Effector memory CD8-positive, alpha-beta T cell (primary cell): ENCODE measurements around the gene AS3MT.
"Not testable (repeated sequence)": the region's sequence is repeated elsewhere in the genome, so short reads cannot be mapped to it uniquely, and the experiment has no call there.

ENCODE experiments used
- ATAC-seq: fragments of 150-1000 bp; cut with Tn5 transposase; replicated peaks from 2 replicates; pipeline ENCODE4 v1.10.0; 2021; ENCODE audit warnings: mild to moderate bottlenecking, moderate library complexity
- DNase-seq, 3 experiments: peaks; one replicate each; pipeline ENCODE4 v3.0.0; 2021
- H3K27ac Mint-ChIP-seq, 2 donors: one replicate each; pipeline ENCODE4 v1.8.0; 2022; ENCODE audit warnings: mild to moderate bottlenecking in 2 of 2, mixed read lengths in 2 of 2, moderate library complexity in 2 of 2
- H3K27me3 Mint-ChIP-seq, 2 donors: one replicate each; pipeline ENCODE4 v1.8.0; 2022; ENCODE audit warnings: mixed read lengths in 2 of 2
- H3K36me3 Mint-ChIP-seq: one replicate; pipeline ENCODE4 v1.8.0; 2022; ENCODE audit warnings: mild to moderate bottlenecking, moderate library complexity, mixed read lengths; ENCODE audit not compliant: insufficient read depth
- H3K4me1 Mint-ChIP-seq, 2 donors: one replicate each; pipeline ENCODE4 v1.8.0; 2022; ENCODE audit warnings: low read depth in 2 of 2, mixed read lengths in 2 of 2
- H3K4me3 Mint-ChIP-seq, 2 donors: one replicate each; pipeline ENCODE4 v1.8.0; 2022; ENCODE audit warnings: mild to moderate bottlenecking in 2 of 2, mixed read lengths in 2 of 2, moderate library complexity in 2 of 2
- H3K9me3 Mint-ChIP-seq, 2 donors: one replicate each; pipeline ENCODE4 v1.8.0; 2022; ENCODE audit warnings: mixed read lengths in 2 of 2

Gene AS3MT

GRCh38 chr10:102917962-102918816 is 48.9 kb downstream of the AS3MT start, which contains the start of gene CNNM2:
Gene CNNM2, plus strand, starts transcription at chr10:102918294. Its CDS starts 187 bp downstream, at chr10:102918481.
- Mint-ChIP-seq H3K4me3 (peak within 1 kb of the TSS; percentile 94 to 96), H3K9me3 (no peaks in the 10 kb centered on the region), H3K4me1 (peaks cover 31 to 39% of the 10 kb centered on the region in 2 donors), H3K27me3 (peaks cover 9 to 16% of the 10 kb centered on the region in 2 donors), H3K36me3 (peaks cover 14% of the 10 kb centered on the region), H3K27ac (peak within 1 kb of the TSS; percentile 93 to 95)
- ATAC-seq (peak; percentile 86), DNase-seq (peak; percentile 98 to 99 (median 99))

DNA sequence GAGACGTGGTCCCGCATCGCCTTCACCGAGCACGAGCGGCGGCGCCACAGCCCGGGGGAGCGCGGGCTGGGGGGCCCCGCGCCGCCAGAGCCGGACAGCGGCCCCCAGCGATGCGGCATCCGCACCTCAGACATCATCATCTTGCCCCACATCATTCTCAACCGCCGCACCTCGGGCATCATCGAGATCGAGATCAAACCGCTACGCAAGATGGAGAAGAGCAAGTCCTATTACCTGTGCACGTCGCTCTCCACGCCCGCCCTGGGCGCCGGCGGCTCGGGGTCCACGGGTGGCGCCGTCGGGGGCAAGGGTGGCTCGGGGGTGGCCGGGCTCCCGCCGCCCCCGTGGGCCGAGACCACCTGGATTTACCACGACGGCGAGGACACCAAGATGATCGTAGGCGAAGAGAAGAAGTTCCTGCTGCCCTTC is 49.6 kb downstream of the AS3MT start:
- ATAC-seq (no peak), DNase-seq (peak; percentile 11 to 25 (median 17))
- Mint-ChIP-seq H3K4me1 (peaks cover 35 to 45% of the 10 kb centered on the region in 2 donors), H3K27me3 (peaks cover 9 to 10% of the 10 kb centered on the region in 2 donors), H3K27ac (peak overlapping the region; percentile 93 to 95), H3K36me3 (peaks cover 14% of the 10 kb centered on the region), H3K4me3 (peak overlapping the region; percentile 94 to 96), H3K9me3 (no peaks in the 10 kb centered on the region)

- peak overlapping the region; percentile 94 to 96 for H3K4me3 Mint-ChIP-seq
- ATAC-seq (no peak), DNase-seq (peak in 1 of 3 experiments; percentile 5)
- H3K27ac Mint-ChIP-seq: peak overlapping the region; percentile 32 to 95
- peaks cover 35 to 47% of the 10 kb centered on the region in 2 donors for H3K4me1 Mint-ChIP-seq
- peaks cover 6 to 9% of the 10 kb centered on the region in 2 donors for H3K27me3 Mint-ChIP-seq
- H3K36me3 Mint-ChIP-seq: peaks cover 14% of the 10 kb centered on the region
- no peaks in the 10 kb centered on the region for H3K9me3 Mint-ChIP-seq
Observed at GRCh38 chr10:102919246-102919959, 50.1 kb downstream of the AS3MT start.

GRCh38 chr10:102919992-102920739 is 50.9 kb downstream of the AS3MT start:
- Mint-ChIP-seq H3K9me3 (no peaks in the 10 kb centered on the region), H3K4me1 (peaks cover 35 to 47% of the 10 kb centered on the region in 2 donors), H3K27ac (peak overlapping the region in 1 of 2 donors; percentile 32), H3K27me3 (peaks cover 4 to 6% of the 10 kb centered on the region in 2 donors), H3K36me3 (peaks cover 14% of the 10 kb centered on the region), H3K4me3 (peak overlapping the region; percentile 94 to 96)
- ATAC-seq (no peak), DNase-seq (no peak)

DNA sequence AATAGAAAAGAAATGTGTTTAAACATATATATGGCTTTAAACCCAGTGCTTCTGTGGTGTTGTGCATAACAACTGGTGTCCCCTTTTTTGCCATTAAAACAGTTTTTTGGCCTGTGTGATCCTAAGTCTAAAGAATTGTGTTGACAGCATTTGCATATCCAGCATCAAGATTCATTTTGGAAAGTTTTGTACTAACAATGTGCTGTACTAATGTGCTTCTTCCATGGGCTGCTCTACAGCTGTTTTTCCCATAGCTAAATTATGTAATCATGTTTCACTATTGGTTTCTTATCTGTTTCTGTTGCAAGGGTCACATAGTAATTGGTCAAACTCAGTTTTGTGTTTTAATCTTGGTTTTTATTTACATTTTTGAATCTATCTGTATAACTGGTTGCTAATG is 54.3 kb downstream of the AS3MT start:
- no peak overlapping the region for H3K4me3 Mint-ChIP-seq
- H3K27me3 Mint-ChIP-seq: no peaks in the 10 kb centered on the region
- H3K4me1 Mint-ChIP-seq: peaks cover 29 to 46% of the 10 kb centered on the region in 2 donors
- H3K9me3 Mint-ChIP-seq: no peaks in the 10 kb centered on the region
- peak overlapping the region in 1 of 2 donors; percentile 33 for H3K27ac Mint-ChIP-seq
- ATAC-seq: no peak
- H3K36me3 Mint-ChIP-seq: peaks cover 8% of the 10 kb centered on the region
- DNase-seq: no peak

- ATAC-seq (no peak), DNase-seq (no peak)
- Mint-ChIP-seq H3K27me3 (no peaks in the 10 kb centered on the region), H3K4me1 (peaks cover 11 to 22% of the 10 kb centered on the region in 2 donors), H3K9me3 (no peaks in the 10 kb centered on the region), H3K4me3 (no peak overlapping the region), H3K36me3 (no peaks in the 10 kb centered on the region), H3K27ac (no peak overlapping the region)
Observed at GRCh38 chr10:102926842-102927241, 57.6 kb downstream of the AS3MT start.

DNA sequence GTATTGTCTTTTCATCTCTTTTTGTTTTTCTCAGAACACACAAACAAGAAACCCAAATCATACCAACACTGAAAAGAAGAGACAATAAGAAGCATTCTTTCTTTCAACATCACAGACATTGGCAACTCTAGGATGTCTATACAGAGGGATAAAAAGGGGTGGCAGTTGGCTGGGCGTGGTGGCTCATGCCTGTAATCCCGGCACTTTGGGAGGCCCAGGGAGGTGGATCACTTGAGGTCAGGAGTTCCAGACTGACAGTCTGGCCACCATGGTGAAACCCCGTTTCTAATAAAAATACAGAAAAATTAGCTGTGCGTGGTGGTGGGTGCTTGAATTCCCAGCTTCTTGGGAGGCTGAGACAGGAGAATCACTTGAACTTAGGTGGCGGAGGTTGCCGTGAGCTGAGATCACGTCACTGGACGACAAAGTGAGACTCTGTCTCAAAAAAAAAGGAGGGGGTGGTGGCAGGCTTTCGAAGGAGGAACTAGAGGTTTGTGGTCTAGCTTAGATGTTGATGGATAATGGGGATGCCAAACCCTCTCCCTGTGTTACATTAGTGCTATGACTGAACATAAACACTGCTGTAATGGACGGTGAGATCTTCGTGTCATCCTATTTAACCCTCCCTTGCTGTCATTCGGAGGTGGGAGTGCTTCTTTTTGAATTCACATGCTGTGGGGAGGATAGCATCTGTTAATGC is 58.2 kb downstream of the AS3MT start:
- H3K4me3 Mint-ChIP-seq: no peak overlapping the region
- peaks cover 9 to 18% of the 10 kb centered on the region in 2 donors for H3K4me1 Mint-ChIP-seq
- no peak for DNase-seq
- H3K27ac Mint-ChIP-seq: no peak overlapping the region
- H3K36me3 Mint-ChIP-seq: no peaks in the 10 kb centered on the region
- no peaks in the 10 kb centered on the region for H3K27me3 Mint-ChIP-seq
- H3K9me3 Mint-ChIP-seq: no peaks in the 10 kb centered on the region
- ATAC-seq: no peak

DNA sequence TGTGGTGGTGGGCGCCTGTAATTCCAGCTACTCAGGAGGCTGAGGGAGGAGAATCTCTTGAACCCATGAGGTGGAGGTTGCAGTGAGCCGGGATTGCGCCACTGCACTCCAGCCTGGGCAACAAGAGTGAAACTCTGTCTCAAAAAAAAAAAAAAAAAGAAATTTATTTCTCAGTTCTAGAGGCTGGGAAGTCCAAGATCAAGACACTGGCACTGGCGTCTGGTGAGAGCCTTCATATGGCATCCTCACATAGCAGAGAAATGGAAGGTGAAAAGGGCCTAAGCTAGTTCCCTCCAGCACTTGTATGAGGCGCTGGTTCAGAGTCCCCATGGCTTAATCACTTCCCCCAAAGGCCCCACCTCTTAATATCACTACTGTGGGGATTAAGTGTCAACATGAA is 59.2 kb downstream of the AS3MT start:
- H3K4me3 Mint-ChIP-seq, ATAC-seq, H3K27me3 Mint-ChIP-seq, H3K36me3 Mint-ChIP-seq, H3K27ac Mint-ChIP-seq, H3K9me3 Mint-ChIP-seq, DNase-seq: not testable (repeated sequence)
- H3K4me1 Mint-ChIP-seq: peaks cover 5 to 11% of the 10 kb centered on the region in 2 donors

DNA sequence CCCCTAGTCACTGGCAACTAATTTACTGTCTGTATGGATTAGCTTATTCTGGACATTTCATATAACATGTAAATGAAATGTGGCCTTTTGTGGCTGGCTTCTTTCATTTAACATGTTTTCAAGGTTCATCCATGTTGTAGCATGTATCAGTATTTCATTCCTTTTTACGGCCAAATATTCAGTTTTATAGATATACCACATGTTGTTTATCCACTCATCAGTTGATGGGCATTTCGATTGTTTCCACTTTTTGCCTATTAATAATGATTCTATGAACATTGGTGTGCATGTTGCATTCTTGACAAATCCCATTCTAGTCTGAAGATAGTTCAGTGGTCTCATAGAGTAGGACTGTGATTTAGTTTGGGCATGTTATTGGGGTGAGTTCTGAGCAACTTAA is 61.5 kb downstream of the AS3MT start:
- Mint-ChIP-seq H3K36me3 (peaks cover 3% of the 10 kb centered on the region), H3K9me3 (no peaks in the 10 kb centered on the region), H3K4me3 (no peak overlapping the region), H3K4me1 (peaks cover 3 to 5% of the 10 kb centered on the region in 2 donors), H3K27me3 (no peaks in the 10 kb centered on the region), H3K27ac (no peak overlapping the region)
- no peak for ATAC-seq
- DNase-seq: no peak

- peaks cover 3% of the 10 kb centered on the region for H3K36me3 Mint-ChIP-seq
- no peak overlapping the region for H3K4me3 Mint-ChIP-seq
- ATAC-seq: no peak
Observed at GRCh38 chr10:102931643-102932042, 62.4 kb downstream of the AS3MT start.

GRCh38 chr10:102935505-102935904 is 66.2 kb downstream of the AS3MT start:
- H3K9me3 Mint-ChIP-seq: no peaks in the 10 kb centered on the region
- no peak for DNase-seq
- H3K27ac Mint-ChIP-seq: no peak overlapping the region
- ATAC-seq: no peak
- H3K27me3 Mint-ChIP-seq: no peaks in the 10 kb centered on the region
- H3K4me3 Mint-ChIP-seq: no peak overlapping the region
- H3K36me3 Mint-ChIP-seq: peaks cover 3% of the 10 kb centered on the region
- H3K4me1 Mint-ChIP-seq: peaks cover 4 to 10% of the 10 kb centered on the region in 2 donors

More at GRCh38 chr10:102931643-102932042, 62.4 kb downstream of the AS3MT start:
- H3K27ac Mint-ChIP-seq: no peak overlapping the region
- H3K9me3 Mint-ChIP-seq: no peaks in the 10 kb centered on the region
- H3K4me1 Mint-ChIP-seq: peaks cover 6 to 15% of the 10 kb centered on the region in 2 donors
- H3K27me3 Mint-ChIP-seq: no peaks in the 10 kb centered on the region
- DNase-seq: no peak

DNA sequence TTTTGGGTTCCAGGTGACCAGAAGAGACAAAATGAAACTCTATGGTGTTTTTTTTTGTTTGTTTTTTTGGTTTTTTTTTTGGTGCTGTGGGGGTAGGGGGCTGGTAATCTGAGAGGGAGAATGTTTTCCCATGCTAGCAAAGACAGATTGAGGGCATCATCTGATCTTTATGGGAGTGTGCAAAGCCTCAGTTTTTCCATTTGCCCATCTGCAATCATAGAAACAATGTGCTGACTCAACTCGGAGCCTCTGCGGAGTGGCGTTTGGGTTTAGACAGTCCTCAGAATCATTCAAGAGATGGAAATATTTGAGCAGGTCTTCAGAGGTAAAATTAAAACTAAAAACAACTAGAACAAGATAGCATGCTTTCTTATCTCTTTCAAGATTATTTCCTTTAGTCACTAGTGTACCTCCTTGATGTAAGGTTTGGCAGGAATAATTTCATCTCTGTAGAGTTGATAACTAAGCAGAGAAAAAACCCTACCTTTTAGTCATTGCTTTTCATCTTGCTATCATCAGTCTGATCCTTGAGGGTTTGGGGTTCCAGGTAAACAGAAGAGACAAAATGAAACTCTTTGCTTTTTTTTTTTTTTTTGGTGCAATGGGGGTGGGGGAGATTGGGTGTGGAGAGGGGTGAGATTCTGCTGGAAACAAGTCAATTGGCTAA is 66.8 kb downstream of the AS3MT start:
- DNase-seq: no peak
- peaks cover 3% of the 10 kb centered on the region for H3K36me3 Mint-ChIP-seq
- H3K4me1 Mint-ChIP-seq: peaks cover 4 to 10% of the 10 kb centered on the region in 2 donors
- H3K27ac Mint-ChIP-seq: peak overlapping the region in 1 of 2 donors; percentile 46
- ATAC-seq: no peak
- no peak overlapping the region for H3K4me3 Mint-ChIP-seq
- no peaks in the 10 kb centered on the region for H3K27me3 Mint-ChIP-seq
- no peaks in the 10 kb centered on the region for H3K9me3 Mint-ChIP-seq
